ENCODE data around the gene COL6A1. TPM values are rescaled to one million over a fixed set of nuclear protein-coding genes. Genes with fewer than 3 reads are reported as not detected.
"Not testable (repeated sequence)": the region's sequence is repeated elsewhere in the genome, so short reads cannot be mapped to it uniquely, and the experiment has no call there.

COL6A1 gene
- total and polyA plus RNA-seq, 3 experiments from 2014 or later: 1.6 to 13.1 (median 12.1) TPM

GRCh38 chr21:45972716-45973474 is 8.7 kb upstream of the COL6A1 start:
- peaks cover 11 to 27% (median 14%) of the 10 kb centered on the region in 3 donors for H3K4me1 Mint-ChIP-seq
- peaks cover 20 to 42% of the 10 kb centered on the region in 2 donors for H3K27me3 Mint-ChIP-seq
- H3K4me3 Mint-ChIP-seq: peak overlapping the region in 5 of 7 donors; percentile 5 to 94 (median 35)
- H3K4me1 ChIP-seq (ENCODE audit: insufficient read depth, low read length): peaks cover 28% of the 10 kb centered on the region
- POLR2A ChIA-PET: interaction anchor here (0.6 kb wide), 3 partner anchors 171 to 490 kb away, joined by 3 to 4 read pairs (median 4); no protein-coding TSS in a partner anchor
- H3K9me3 ChIP-seq (ENCODE audit: low read length): no peaks in the 10 kb centered on the region
- no peaks in the 10 kb centered on the region for H3K36me3 Mint-ChIP-seq
- peak overlapping the region in 1 of 8 donors; percentile 69 for H3K27ac Mint-ChIP-seq
- no peak overlapping the region for H3K27ac ChIP-seq (ENCODE audit: low read depth, low read length)
- no peaks in the 10 kb centered on the region for H3K9me3 Mint-ChIP-seq
- no peaks in the 10 kb centered on the region for H3K36me3 ChIP-seq (ENCODE audit: insufficient read depth, low read length)
- H3K4me3 ChIP-seq (ENCODE audit: low read length): peak overlapping the region; percentile 78
- CTCF ChIA-PET: interaction anchor here (0.7 to 2.8 kb wide), 5 partner anchors 8 to 313 kb away, joined by 3 to 16 read pairs (median 3); partner anchors contain the start of genes MCM3AP and YBEY
- DNase-seq: no peak
- peaks cover 33% of the 10 kb centered on the region for H3K27me3 ChIP-seq (ENCODE audit: insufficient read depth, low read length, poor library complexity, severe bottlenecking)

GRCh38 chr21:45973475-45974072 is 8.0 kb upstream of the COL6A1 start:
- peaks cover 20 to 35% of the 10 kb centered on the region in 2 donors for H3K27me3 Mint-ChIP-seq
- Histone ChIP-seq H3K9me3 (ENCODE audit: low read length) (no peaks in the 10 kb centered on the region), H3K4me3 (ENCODE audit: low read length) (peak overlapping the region; percentile 78), H3K27me3 (ENCODE audit: insufficient read depth, low read length, poor library complexity, severe bottlenecking) (peaks cover 33% of the 10 kb centered on the region), H3K36me3 (ENCODE audit: insufficient read depth, low read length) (no peaks in the 10 kb centered on the region), H3K4me1 (ENCODE audit: insufficient read depth, low read length) (peaks cover 28% of the 10 kb centered on the region), H3K27ac (ENCODE audit: low read depth, low read length) (peak overlapping the region; percentile 16)
- POLR2A ChIA-PET: interaction anchor here (0.6 to 0.7 kb wide), 8 partner anchors 45 to 525 kb away, joined by 3 to 16 read pairs (median 4); partner anchors contain the start of genes MCM3AP and YBEY
- H3K4me3 Mint-ChIP-seq: peak overlapping the region; percentile 82 to 96 (median 89)
- DNase-seq: peak; percentile 65 to 84 (median 70)
- no peaks in the 10 kb centered on the region for H3K9me3 Mint-ChIP-seq
- H3K4me1 Mint-ChIP-seq: peaks cover 11 to 30% (median 14%) of the 10 kb centered on the region in 3 donors
- H3K27ac Mint-ChIP-seq: peak overlapping the region in 7 of 8 donors; percentile 41 to 88 (median 80)
- CTCF ChIA-PET: interaction anchor here (0.6 to 2.8 kb wide), 8 partner anchors 8 to 312 kb away, joined by 3 to 16 read pairs (median 4); partner anchors contain the start of genes MCM3AP and YBEY
- H3K36me3 Mint-ChIP-seq: no peaks in the 10 kb centered on the region

- Histone ChIP-seq H3K9me3 (ENCODE audit: low read length) (no peaks in the 10 kb centered on the region), H3K27ac (ENCODE audit: low read depth, low read length) (peak overlapping the region; percentile 16), H3K4me1 (ENCODE audit: insufficient read depth, low read length) (peaks cover 28% of the 10 kb centered on the region), H3K4me3 (ENCODE audit: low read length) (peak overlapping the region; percentile 78), H3K27me3 (ENCODE audit: insufficient read depth, low read length, poor library complexity, severe bottlenecking) (peaks cover 33% of the 10 kb centered on the region), H3K36me3 (ENCODE audit: insufficient read depth, low read length) (no peaks in the 10 kb centered on the region)
- H3K4me1 Mint-ChIP-seq: peaks cover 11 to 30% (median 14%) of the 10 kb centered on the region in 3 donors
- no peak for DNase-seq
- H3K27ac Mint-ChIP-seq: peak overlapping the region in 4 of 8 donors; percentile 23 to 69 (median 53)
- ChIA-PET POLR2A (interaction anchor here (0.6 to 0.7 kb wide), 5 partner anchors 45 to 525 kb away, joined by 3 to 16 read pairs (median 8); partner anchors contain the start of genes MCM3AP and YBEY), CTCF (interaction anchor here (0.6 to 2.8 kb wide), 7 partner anchors 8 to 312 kb away, joined by 3 to 16 read pairs (median 4); partner anchors contain the start of genes MCM3AP and YBEY)
- H3K9me3 Mint-ChIP-seq: no peaks in the 10 kb centered on the region
- peaks cover 20 to 31% of the 10 kb centered on the region in 2 donors for H3K27me3 Mint-ChIP-seq
- H3K36me3 Mint-ChIP-seq: no peaks in the 10 kb centered on the region
- peak overlapping the region; percentile 82 to 96 (median 89) for H3K4me3 Mint-ChIP-seq
These were observed 7.2 kb upstream of the COL6A1 start for GRCh38 chr21:45974073-45975019.

- Mint-ChIP-seq H3K27ac (peak overlapping the region in 4 of 8 donors; percentile 40 to 80 (median 56)), H3K4me1 (peaks cover 11 to 27% (median 14%) of the 10 kb centered on the region in 3 donors), H3K27me3 (peaks cover 22 to 27% of the 10 kb centered on the region in 2 donors), H3K36me3 (no peaks in the 10 kb centered on the region), H3K9me3 (no peaks in the 10 kb centered on the region), H3K4me3 (peak overlapping the region; percentile 47 to 66 (median 54))
- Histone ChIP-seq H3K9me3 (ENCODE audit: low read length) (no peaks in the 10 kb centered on the region), H3K27me3 (ENCODE audit: insufficient read depth, low read length, poor library complexity, severe bottlenecking) (peaks cover 33% of the 10 kb centered on the region), H3K36me3 (ENCODE audit: insufficient read depth, low read length) (no peaks in the 10 kb centered on the region), H3K4me1 (ENCODE audit: insufficient read depth, low read length) (peaks cover 28% of the 10 kb centered on the region), H3K27ac (ENCODE audit: low read depth, low read length) (no peak overlapping the region), H3K4me3 (ENCODE audit: low read length) (no peak overlapping the region)
- CTCF ChIA-PET: no interaction called here
- DNase-seq: no peak
- POLR2A ChIA-PET: no interaction called here
These were observed 6.4 kb upstream of the COL6A1 start for GRCh38 chr21:45975020-45975666.

- peak in 1 of 5 donors; percentile 10 for DNase-seq
- POLR2A ChIA-PET; H3K9me3 Mint-ChIP-seq; H3K27ac ChIP-seq (ENCODE audit: low read depth, low read length); CTCF ChIA-PET; H3K36me3 Mint-ChIP-seq; H3K9me3 ChIP-seq (ENCODE audit: low read length); H3K4me3 ChIP-seq (ENCODE audit: low read length); H3K36me3 ChIP-seq (ENCODE audit: insufficient read depth, low read length): not testable (repeated sequence)
- peaks cover 11 to 27% (median 14%) of the 10 kb centered on the region in 3 donors for H3K4me1 Mint-ChIP-seq
- peaks cover 22 to 27% of the 10 kb centered on the region in 2 donors for H3K27me3 Mint-ChIP-seq
- peaks cover 35% of the 10 kb centered on the region for H3K4me1 ChIP-seq (ENCODE audit: insufficient read depth, low read length)
- H3K27me3 ChIP-seq (ENCODE audit: insufficient read depth, low read length, poor library complexity, severe bottlenecking): peaks cover 33% of the 10 kb centered on the region
- peak overlapping the region in 6 of 8 donors; percentile 32 to 80 (median 44) for H3K27ac Mint-ChIP-seq
- peak overlapping the region; percentile 15 to 66 (median 52) for H3K4me3 Mint-ChIP-seq
These were observed 5.7 kb upstream of the COL6A1 start for GRCh38 chr21:45975667-45976409.

- no peak overlapping the region for H3K4me3 Mint-ChIP-seq
- ChIA-PET CTCF (no interaction called here), POLR2A (no interaction called here)
- H3K27me3 ChIP-seq (ENCODE audit: insufficient read depth, low read length, poor library complexity, severe bottlenecking): peaks cover 28% of the 10 kb centered on the region
- no peak overlapping the region for H3K4me3 ChIP-seq (ENCODE audit: low read length)
- DNase-seq: no peak
- H3K9me3 ChIP-seq (ENCODE audit: low read length): no peaks in the 10 kb centered on the region
- no peaks in the 10 kb centered on the region for H3K9me3 Mint-ChIP-seq
- H3K36me3 ChIP-seq (ENCODE audit: insufficient read depth, low read length): no peaks in the 10 kb centered on the region
- no peaks in the 10 kb centered on the region for H3K36me3 Mint-ChIP-seq
- no peak overlapping the region for H3K27ac ChIP-seq (ENCODE audit: low read depth, low read length)
- no peak overlapping the region for H3K27ac Mint-ChIP-seq
- H3K4me1 ChIP-seq (ENCODE audit: insufficient read depth, low read length): peaks cover 39% of the 10 kb centered on the region
- H3K27me3 Mint-ChIP-seq: peaks cover 22 to 27% of the 10 kb centered on the region in 2 donors
- H3K4me1 Mint-ChIP-seq: peaks cover 11 to 27% (median 14%) of the 10 kb centered on the region in 3 donors
These were observed 4.8 kb upstream of the COL6A1 start for GRCh38 chr21:45976701-45977311.

Data from CD8-positive, alpha-beta memory T cell (primary cell).